HG03159 (cell line): ENCODE results near the gene EIF2B1.

Experiments used
- ATAC-seq: cut with Tn5 transposase; IDR thresholded peaks from one replicate; pipeline ENCODE4 v1.9.1; 2021; ENCODE audit warnings: mild to moderate bottlenecking, moderate library complexity; ENCODE audit not compliant: unreplicated experiment

EIF2B1 gene

DNA sequence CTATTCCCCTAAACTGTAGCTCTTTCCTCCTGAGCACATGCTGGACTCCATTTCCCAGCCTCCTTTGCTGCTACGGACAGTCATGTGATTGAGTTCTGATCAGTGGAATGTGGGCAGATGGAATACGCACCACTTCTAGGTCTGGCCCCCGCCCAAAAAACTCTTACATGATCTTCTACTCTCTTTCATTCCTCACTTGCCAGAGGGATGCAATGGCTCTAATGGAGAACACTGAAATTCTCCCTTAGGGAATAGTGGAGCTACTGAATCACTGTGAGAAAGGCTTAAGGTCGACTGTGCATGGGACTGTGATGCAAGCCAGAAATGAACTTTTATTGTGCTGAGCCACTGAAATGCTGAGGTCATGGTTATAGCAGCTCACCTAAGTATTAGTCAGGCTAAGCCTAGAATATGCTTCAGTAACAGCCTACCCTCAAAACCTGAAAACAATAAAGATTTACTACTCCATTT is 62.1 kb downstream of the EIF2B1 start:
- no peak for ATAC-seq
